ENCODE measurements around the gene KIAA2012.

- TF ChIP-seq CTCF (IDR thresholded peaks at IDR 0.05; ENCODE audit: low read length): no peak
- no peak for TF ChIP-seq EZH2 (optimal IDR thresholded peaks at IDR 0.05; ENCODE audit: low read depth, low read length)
- no peak for TF ChIP-seq EZH2phosphoT487 (IDR thresholded peaks at IDR 0.05; ENCODE audit: low read length)
Observed at GRCh38 chr2:202054679-202055078, 18.4 kb upstream of the KIAA2012 start.
